ENCODE data around the gene SPO11. TPM values are rescaled to one million over a fixed set of nuclear protein-coding genes. Genes with fewer than 3 reads are reported as not detected.
A peak's percentile ranks its signal among the peaks of the same experiment; 100 is the strongest.

The SPO11 gene
- total and polyA plus RNA-seq, 2 of the 13 experiments (the other 11 are each of a cell fraction or from before 2014, with no cell fraction given): not detected

DNA sequence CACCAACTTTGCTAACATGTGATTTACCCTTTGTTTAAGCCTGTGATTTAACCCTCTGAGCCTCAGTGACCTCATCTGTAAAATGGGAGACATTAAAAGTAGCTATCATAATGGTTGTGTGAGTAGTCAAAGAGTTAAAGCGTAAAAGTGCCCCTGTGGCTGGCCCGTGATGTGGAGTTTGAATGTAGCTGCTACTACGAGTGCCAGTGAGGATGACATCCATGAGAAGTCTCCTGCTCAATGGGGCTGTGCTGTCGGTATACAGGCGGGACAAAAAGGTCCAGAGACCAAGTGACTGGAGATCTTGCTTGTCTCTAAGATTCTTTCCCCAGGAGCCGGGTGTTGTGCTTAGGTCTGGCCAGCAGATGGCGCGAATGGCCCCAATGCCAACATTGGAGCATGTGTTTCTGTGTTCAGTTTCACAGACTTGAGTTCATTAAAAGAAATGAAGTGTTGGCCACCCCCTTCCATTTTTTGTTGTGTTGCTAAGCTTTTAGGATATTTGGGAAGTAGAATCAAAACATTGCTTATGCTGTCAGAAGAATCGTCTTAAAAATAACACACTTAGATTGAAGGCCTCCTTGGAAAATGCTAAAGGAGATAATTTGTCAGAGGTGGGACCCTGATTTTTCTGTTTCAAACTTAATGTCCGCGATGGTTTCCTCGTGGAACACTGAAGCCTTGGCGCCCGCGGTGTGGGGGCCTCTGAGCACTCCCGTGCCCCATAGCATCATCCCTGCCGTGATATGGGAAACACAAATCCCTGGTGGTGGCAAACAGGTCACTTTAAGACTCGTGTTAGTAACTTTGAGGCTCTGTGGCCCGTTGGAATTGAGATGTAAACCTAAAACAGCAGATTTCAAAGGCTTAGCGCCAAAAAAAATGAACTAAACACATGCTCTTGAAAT is 52.2 kb downstream of the SPO11 start (continued):
- TF ChIP-seq SP2 (CRISPR knock-in tag; IDR thresholded peaks at IDR 0.05) (no peak), ERF (CRISPR knock-in tag; IDR thresholded peaks at IDR 0.05) (peak; percentile 81; the same call in 1 of the 2 replicates), SRSF4 (IDR thresholded peaks at IDR 0.05; ENCODE audit: low read depth, low read length, poor library complexity, severe bottlenecking) (no peak), ZNF878 (CRISPR knock-in tag; IDR thresholded peaks at IDR 0.05) (no peak), FOXP1 (IDR thresholded peaks at IDR 0.05) (no peak), FOXP1 (CRISPR knock-in tag; IDR thresholded peaks at IDR 0.05) (no peak), ONECUT2 (CRISPR knock-in tag; IDR thresholded peaks at IDR 0.05) (no peak), ZNF703 (CRISPR knock-in tag; IDR thresholded peaks at IDR 0.05; ENCODE audit: borderline replicate concordance) (no peak), ZBTB7B (CRISPR knock-in tag; IDR thresholded peaks at IDR 0.05) (no peak), AKNA (CRISPR knock-in tag; IDR thresholded peaks at IDR 0.05; ENCODE audit: borderline replicate concordance) (no peak), ZNF138 (CRISPR knock-in tag; IDR thresholded peaks at IDR 0.05; ENCODE audit: low read depth) (no peak), E2F5 (CRISPR knock-in tag; conservative IDR thresholded peaks at IDR 0.05) (no peak), TAF1 (CRISPR knock-in tag; IDR thresholded peaks at IDR 0.05) (peak; percentile 30; the same call in 1 of the 2 replicates), TBL1XR1 (IDR thresholded peaks at IDR 0.05; ENCODE audit: borderline replicate concordance, low read length, partially characterized antibody) (no peak), ZNF746 (CRISPR knock-in tag; IDR thresholded peaks at IDR 0.05) (no peak)
- TF ChIP-seq, protein P1, sequence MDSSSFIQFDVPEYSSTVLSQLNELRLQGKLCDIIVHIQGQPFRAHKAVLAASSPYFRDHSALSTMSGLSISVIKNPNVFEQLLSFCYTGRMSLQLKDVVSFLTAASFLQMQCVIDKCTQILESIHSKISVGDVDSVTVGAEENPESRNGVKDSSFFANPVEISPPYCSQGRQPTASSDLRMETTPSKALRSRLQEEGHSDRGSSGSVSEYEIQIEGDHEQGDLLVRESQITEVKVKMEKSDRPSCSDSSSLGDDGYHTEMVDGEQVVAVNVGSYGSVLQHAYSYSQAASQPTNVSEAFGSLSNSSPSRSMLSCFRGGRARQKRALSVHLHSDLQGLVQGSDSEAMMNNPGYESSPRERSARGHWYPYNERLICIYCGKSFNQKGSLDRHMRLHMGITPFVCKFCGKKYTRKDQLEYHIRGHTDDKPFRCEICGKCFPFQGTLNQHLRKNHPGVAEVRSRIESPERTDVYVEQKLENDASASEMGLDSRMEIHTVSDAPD (CRISPR knock-in tag; IDR thresholded peaks at IDR 0.05): no peak
- TF ChIP-seq, protein P2, sequence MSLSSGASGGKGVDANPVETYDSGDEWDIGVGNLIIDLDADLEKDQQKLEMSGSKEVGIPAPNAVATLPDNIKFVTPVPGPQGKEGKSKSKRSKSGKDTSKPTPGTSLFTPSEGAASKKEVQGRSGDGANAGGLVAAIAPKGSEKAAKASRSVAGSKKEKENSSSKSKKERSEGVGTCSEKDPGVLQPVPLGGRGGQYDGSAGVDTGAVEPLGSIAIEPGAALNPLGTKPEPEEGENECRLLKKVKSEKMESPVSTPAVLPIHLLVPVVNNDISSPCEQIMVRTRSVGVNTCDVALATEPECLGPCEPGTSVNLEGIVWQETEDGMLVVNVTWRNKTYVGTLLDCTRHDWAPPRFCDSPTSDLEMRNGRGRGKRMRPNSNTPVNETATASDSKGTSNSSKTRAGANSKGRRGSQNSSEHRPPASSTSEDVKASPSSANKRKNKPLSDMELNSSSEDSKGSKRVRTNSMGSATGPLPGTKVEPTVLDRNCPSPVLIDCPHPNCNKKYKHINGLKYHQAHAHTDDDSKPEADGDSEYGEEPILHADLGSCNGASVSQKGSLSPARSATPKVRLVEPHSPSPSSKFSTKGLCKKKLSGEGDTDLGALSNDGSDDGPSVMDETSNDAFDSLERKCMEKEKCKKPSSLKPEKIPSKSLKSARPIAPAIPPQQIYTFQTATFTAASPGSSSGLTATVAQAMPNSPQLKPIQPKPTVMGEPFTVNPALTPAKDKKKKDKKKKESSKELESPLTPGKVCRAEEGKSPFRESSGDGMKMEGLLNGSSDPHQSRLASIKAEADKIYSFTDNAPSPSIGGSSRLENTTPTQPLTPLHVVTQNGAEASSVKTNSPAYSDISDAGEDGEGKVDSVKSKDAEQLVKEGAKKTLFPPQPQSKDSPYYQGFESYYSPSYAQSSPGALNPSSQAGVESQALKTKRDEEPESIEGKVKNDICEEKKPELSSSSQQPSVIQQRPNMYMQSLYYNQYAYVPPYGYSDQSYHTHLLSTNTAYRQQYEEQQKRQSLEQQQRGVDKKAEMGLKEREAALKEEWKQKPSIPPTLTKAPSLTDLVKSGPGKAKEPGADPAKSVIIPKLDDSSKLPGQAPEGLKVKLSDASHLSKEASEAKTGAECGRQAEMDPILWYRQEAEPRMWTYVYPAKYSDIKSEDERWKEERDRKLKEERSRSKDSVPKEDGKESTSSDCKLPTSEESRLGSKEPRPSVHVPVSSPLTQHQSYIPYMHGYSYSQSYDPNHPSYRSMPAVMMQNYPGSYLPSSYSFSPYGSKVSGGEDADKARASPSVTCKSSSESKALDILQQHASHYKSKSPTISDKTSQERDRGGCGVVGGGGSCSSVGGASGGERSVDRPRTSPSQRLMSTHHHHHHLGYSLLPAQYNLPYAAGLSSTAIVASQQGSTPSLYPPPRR (CRISPR knock-in tag; IDR thresholded peaks at IDR 0.05; ENCODE audit: borderline replicate concordance): no peak
